Hepatocyte (in vitro differentiated cells): ENCODE measurements around the gene LRMDA.

ENCODE experiments used
- EZH2 ChIP-seq: fragments of 200-600 bp; sonication (generic); IDR thresholded peaks from 2 replicates; pipeline ENCODE4 v1.6.1; 2016; ENCODE audit warnings: antibody characterized with exemption, mild to moderate bottlenecking, borderline replicate concordance
- TF ChIP-seq, protein P1 (sequence below): fragments of 200-600 bp; sonication (generic); IDR thresholded peaks from 2 replicates; pipeline ENCODE4 v1.5.1; 2016; ENCODE audit warnings: antibody characterized with exemption, mild to moderate bottlenecking; ENCODE audit not compliant: poor library complexity

GRCh38 chr10:75548356-75548755 is 116.9 kb downstream of the LRMDA start:
- TF ChIP-seq, protein P1, sequence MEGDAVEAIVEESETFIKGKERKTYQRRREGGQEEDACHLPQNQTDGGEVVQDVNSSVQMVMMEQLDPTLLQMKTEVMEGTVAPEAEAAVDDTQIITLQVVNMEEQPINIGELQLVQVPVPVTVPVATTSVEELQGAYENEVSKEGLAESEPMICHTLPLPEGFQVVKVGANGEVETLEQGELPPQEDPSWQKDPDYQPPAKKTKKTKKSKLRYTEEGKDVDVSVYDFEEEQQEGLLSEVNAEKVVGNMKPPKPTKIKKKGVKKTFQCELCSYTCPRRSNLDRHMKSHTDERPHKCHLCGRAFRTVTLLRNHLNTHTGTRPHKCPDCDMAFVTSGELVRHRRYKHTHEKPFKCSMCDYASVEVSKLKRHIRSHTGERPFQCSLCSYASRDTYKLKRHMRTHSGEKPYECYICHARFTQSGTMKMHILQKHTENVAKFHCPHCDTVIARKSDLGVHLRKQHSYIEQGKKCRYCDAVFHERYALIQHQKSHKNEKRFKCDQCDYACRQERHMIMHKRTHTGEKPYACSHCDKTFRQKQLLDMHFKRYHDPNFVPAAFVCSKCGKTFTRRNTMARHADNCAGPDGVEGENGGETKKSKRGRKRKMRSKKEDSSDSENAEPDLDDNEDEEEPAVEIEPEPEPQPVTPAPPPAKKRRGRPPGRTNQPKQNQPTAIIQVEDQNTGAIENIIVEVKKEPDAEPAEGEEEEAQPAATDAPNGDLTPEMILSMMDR = no peak
- no peak for TF ChIP-seq EZH2
